Measurements from ENCODE around the gene CDS2.

The CDS2 gene

DNA sequence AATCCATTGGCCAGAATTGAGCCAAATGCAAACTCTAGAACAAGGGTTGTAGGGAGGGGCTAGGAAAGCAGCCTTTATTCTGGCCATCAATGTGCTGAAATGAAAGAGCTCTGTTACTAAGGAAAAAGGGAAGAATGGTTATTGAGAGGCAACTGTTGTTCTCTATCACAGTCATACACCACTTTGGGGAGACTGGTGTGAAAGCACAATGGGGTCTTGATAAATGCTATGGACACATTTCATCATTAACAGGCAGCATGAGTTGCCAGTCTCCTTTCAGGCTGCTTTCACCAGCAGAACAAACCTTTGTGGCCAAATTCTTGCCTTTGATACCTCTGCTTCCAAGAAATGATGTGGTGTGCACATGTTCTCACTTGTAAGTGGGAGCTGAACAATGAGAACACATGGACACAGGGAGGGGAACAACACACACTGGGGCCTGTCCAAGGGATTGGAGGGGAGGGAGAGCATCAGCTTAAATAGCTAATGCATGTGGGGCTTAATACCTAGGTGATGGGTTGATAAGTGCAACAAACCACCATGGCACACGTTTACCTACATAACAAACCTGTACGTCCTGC lies 86.2 kb downstream of the CDS2 start:
- no peak for DNase-seq (ENCODE audit: low read depth)

DNA sequence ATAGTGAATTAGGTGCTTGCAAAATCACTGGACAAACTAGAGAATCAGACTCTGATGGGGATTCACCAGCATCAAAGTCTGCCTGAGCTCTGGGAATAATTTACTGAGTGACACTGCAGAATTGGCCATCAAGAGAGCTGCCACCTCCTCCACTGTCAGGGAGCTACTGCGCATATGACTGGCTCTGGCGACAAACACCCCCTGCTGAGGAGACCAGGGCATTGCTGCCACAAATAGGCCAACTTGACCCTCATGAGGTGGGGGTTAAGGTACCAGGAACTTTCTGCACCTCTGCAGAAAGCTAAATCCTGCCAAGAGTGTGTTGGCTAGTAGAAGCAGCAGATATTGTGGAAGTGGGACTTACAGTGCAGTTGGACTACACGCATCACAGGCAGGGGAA lies 88.0 kb downstream of the CDS2 start:
- DNase-seq (ENCODE audit: low read depth): no peak

GRCh38 chr20:5215672-5216304 lies 89.0 kb downstream of the CDS2 start:
- DNase-seq (ENCODE audit: low read depth): no peak

DNA sequence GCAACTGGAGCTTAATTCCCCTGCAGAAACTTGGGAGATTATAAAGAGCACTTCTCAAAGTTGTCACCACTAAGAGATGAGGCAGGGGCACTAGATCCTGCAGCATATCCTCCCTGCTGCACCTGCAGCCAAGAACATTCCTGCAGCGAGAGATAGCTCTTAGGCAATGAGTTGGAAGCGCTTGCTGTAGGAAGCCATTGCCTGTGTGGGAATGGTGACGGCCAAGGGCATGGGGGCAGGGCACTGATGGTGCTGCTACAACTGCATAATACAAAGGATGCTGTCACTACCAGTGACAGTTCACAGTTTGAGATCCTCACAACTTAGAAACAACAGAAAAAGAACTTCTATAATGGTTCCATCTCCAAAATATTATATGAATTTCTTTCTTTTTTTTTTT lies 89.9 kb downstream of the CDS2 start:
- DNase-seq (ENCODE audit: low read depth): no peak

GRCh38 chr20:5217616-5218015 lies 90.8 kb downstream of the CDS2 start:
- no peak for DNase-seq (ENCODE audit: low read depth)

GRCh38 chr20:5220321-5221060 lies 93.7 kb downstream of the CDS2 start:
- no peak for DNase-seq (ENCODE audit: low read depth)

- DNase-seq (ENCODE audit: low read depth): no peak
Measured at GRCh38 chr20:5221061-5221430, 94.2 kb downstream of the CDS2 start.

GRCh38 chr20:5222919-5223634 lies 96.3 kb downstream of the CDS2 start:
- peak; percentile 16 for DNase-seq (ENCODE audit: low read depth)

DNA sequence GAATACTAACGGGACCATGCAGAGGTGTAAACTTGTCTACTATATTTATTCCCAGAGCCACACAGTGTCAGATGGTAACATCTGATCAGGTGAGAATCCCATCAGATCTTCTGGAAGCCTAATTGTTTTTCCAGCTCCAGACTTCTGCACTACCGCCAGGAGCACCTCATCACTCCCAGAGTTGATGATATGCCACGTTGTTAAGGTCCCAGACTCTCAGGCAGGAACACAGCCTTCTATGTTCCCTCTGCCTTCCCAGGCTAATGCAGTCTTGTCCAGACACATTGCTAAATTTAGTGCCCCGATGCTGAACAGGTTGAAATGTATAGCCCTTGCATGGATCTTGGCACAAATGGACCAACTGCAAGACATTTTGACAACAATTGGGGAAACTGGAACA lies 103.7 kb downstream of the CDS2 start:
- no peak for DNase-seq (ENCODE audit: low read depth)

DNA sequence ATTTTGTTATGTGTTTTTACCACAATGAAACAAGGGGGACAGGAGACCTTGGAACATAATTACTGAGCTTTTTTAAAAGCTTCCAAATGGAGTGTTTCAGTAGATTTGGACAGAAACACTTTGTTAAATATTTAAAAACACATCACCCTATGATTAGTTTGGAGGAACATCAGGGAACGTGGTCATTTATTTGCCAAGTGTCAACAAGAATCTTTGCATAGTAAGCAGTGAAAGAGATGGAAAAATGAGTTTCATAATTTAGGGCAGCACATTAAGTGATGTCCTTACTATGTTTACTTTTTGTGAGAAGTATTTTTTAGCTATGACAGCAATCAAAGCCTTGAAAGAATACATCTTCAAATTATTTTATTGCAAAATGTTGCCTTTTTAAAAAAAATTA lies 107.3 kb downstream of the CDS2 start:
- no peak for DNase-seq (ENCODE audit: low read depth)

DNA sequence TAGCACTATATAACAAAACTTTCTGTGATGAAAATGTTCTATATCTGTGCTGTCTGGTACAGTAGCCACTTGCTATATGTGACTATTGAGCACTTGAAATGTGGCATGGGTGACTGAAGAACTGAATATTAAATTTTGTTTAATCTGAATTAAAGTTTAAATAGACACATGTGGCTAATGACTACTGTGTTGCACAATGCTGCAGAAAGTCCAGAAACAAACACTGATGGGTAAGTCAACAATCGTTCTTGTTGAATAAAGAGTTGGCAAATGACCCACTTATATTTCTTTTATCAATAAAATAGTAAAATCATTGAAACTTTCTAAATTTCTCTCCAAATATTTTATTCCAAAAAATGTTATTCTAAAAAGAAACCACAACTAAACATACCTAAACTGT lies 108.2 kb downstream of the CDS2 start:
- DNase-seq (ENCODE audit: low read depth): no peak
